Neural progenitor cell (in vitro differentiated cells): ENCODE measurements around the gene EFNA5. TPM values are rescaled to one million over a fixed set of nuclear protein-coding genes. Genes with fewer than 3 reads are reported as not detected.

Source experiments
- DNase-seq: peaks from one replicate; pipeline ENCODE4 v3.0.0-alpha.2; 2016; ENCODE audit warnings: low spot score
- H2AFZ ChIP-seq: fragments of 200-600 bp; sonication (generic); replicated peaks from 2 replicates; pipeline ENCODE4 v1.6.1; 2016; ENCODE audit warnings: antibody characterized with exemption
- H3F3A ChIP-seq: fragments of 200-600 bp; sonication (generic); 2 replicates; pipeline ENCODE4 v1.6.1; 2016; ENCODE audit warnings: antibody characterized with exemption, low read depth
- H3K27ac ChIP-seq: fragments of 200-600 bp; sonication (generic); 2 replicates; pipeline ENCODE4 v1.5.1; 2016; ENCODE audit warnings: mild to moderate bottlenecking
- H3K27me3 ChIP-seq: fragments of 200-600 bp; sonication (generic); 2 replicates; pipeline ENCODE4 v1.6.1; 2016; ENCODE audit warnings: mild to moderate bottlenecking, moderate library complexity
- H3K36me3 ChIP-seq: fragments of 200-600 bp; sonication (generic); 2 replicates; pipeline ENCODE4 v1.5.1; 2016
- H3K4me1 ChIP-seq: fragments of 200-600 bp; sonication (generic); 2 replicates; pipeline ENCODE4 v1.6.1; 2016; ENCODE audit warnings: mixed run types
- H3K4me2 ChIP-seq: fragments of 200-600 bp; sonication (generic); 2 replicates; pipeline ENCODE4 v1.6.1; 2016
- H3K4me3 ChIP-seq: fragments of 200-600 bp; sonication (generic); 2 replicates; pipeline ENCODE4 v1.5.1; 2016
- H3K79me2 ChIP-seq: fragments of 200-600 bp; sonication (generic); 2 replicates; pipeline ENCODE4 v1.6.1; 2016; ENCODE audit warnings: low read depth
- H3K9ac ChIP-seq: fragments of 200-600 bp; sonication (generic); 2 replicates; pipeline ENCODE4 v1.6.1; 2016
- H3K9me3 ChIP-seq: fragments of 200-600 bp; sonication (generic); 2 replicates; pipeline ENCODE4 v1.5.1; 2016; ENCODE audit warnings: low read depth
- H4K20me1 ChIP-seq: fragments of 200-600 bp; sonication (generic); 2 replicates; pipeline ENCODE4 v1.6.1; 2016; ENCODE audit warnings: low read depth
- H3K27ac Mint-ChIP-seq: 3 replicates; pipeline ENCODE4 v1.8.0; 2021; ENCODE audit warnings: mixed read lengths
- H3K27me3 Mint-ChIP-seq: 2 replicates; pipeline ENCODE4 v1.8.0; 2022; ENCODE audit warnings: low read depth, mild to moderate bottlenecking, inconsistent platforms, moderate library complexity, mixed read lengths; ENCODE audit not compliant: insufficient read depth
- H3K36me3 Mint-ChIP-seq: 3 replicates; pipeline ENCODE4 v1.8.0; 2021; ENCODE audit warnings: mixed read lengths
- H3K4me1 Mint-ChIP-seq: 3 replicates; pipeline ENCODE4 v1.8.0; 2021; ENCODE audit warnings: mixed read lengths
- H3K4me3 Mint-ChIP-seq: 3 replicates; pipeline ENCODE4 v1.8.0; 2021; ENCODE audit warnings: mild to moderate bottlenecking, moderate library complexity, mixed read lengths
- H3K9me3 Mint-ChIP-seq: 3 replicates; pipeline ENCODE4 v1.8.0; 2020; ENCODE audit warnings: mixed read lengths
- EZH2 ChIP-seq: fragments of 200-600 bp; sonication (generic); IDR thresholded peaks from 2 replicates; pipeline ENCODE4 v1.6.1; 2017; ENCODE audit warnings: antibody characterized with exemption, mild to moderate bottlenecking, moderate library complexity
- EZH2phosphoT487 ChIP-seq: fragments of 200-600 bp; sonication (generic); IDR thresholded peaks from 2 replicates; pipeline ENCODE4 v1.6.1; 2017; ENCODE audit warnings: antibody characterized with exemption
- total RNA-seq: library from RNA; depleted of rRNA; stranded (reverse); fragments of >200 nt; gene quantifications from 2 replicates; pipeline ENCODE4 v1.2.3, GENCODE V29; 2015; ENCODE audit warnings: low replicate concordance
- TF ChIP-seq, protein P1 (sequence below): fragments of 200-600 bp; sonication (generic); IDR thresholded peaks from 2 replicates; pipeline ENCODE4 v1.5.1; 2017; ENCODE audit warnings: antibody characterized with exemption, mild to moderate bottlenecking

EFNA5 gene
- total RNA-seq, 1 donor from 2014 or later: 105 TPM

DNA sequence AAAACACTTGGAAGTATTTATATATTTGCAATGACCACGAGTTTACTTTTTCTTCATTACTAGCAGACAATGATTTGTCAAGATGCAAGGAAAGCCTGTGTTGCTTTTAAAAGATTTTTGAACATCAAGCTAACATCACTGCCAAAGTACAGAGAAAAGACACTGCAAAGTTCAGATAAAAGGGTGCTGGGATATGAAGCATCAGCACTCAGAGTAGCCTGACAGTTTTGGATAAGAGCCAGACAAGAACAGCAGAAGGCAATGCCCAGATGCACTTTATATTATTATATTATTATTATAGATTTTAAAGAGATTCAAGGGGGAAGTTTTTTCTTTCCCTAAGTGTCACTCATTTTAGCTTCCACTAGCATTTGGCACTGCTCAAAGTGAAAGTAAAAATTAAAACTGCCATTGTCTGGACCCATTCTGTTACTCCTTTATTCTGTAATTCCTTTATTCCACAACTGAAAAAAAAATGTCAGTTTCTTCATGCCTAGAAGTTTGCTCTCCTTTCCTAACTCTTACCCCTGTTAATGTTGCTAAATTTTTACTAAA is 240.6 kb downstream of the EFNA5 start:
- no peak for TF ChIP-seq EZH2phosphoT487
- TF ChIP-seq, protein P1, sequence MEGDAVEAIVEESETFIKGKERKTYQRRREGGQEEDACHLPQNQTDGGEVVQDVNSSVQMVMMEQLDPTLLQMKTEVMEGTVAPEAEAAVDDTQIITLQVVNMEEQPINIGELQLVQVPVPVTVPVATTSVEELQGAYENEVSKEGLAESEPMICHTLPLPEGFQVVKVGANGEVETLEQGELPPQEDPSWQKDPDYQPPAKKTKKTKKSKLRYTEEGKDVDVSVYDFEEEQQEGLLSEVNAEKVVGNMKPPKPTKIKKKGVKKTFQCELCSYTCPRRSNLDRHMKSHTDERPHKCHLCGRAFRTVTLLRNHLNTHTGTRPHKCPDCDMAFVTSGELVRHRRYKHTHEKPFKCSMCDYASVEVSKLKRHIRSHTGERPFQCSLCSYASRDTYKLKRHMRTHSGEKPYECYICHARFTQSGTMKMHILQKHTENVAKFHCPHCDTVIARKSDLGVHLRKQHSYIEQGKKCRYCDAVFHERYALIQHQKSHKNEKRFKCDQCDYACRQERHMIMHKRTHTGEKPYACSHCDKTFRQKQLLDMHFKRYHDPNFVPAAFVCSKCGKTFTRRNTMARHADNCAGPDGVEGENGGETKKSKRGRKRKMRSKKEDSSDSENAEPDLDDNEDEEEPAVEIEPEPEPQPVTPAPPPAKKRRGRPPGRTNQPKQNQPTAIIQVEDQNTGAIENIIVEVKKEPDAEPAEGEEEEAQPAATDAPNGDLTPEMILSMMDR: no peak
- H3K36me3 Mint-ChIP-seq: peaks cover 28% of the 10 kb centered on the region
- DNase-seq: no peak
- Histone ChIP-seq H3K4me2 (no peak overlapping the region), H3K27ac (no peak overlapping the region), H3K9me3 (no peaks in the 10 kb centered on the region), H3K36me3 (peaks cover 22% of the 10 kb centered on the region), H3K79me2 (peaks cover 99% of the 10 kb centered on the region), H3F3A (peaks cover 4% of the 10 kb centered on the region), H3K27me3 (no peaks in the 10 kb centered on the region), H3K4me1 (peaks cover 6% of the 10 kb centered on the region), H3K9ac (no peak overlapping the region), H4K20me1 (peaks cover 100% of the 10 kb centered on the region), H3K4me3 (no peak overlapping the region), H2AFZ (no peak overlapping the region)
- H3K27ac Mint-ChIP-seq: no peak overlapping the region
- peaks cover 7% of the 10 kb centered on the region for H3K4me1 Mint-ChIP-seq
- H3K4me3 Mint-ChIP-seq: no peak overlapping the region
- no peaks in the 10 kb centered on the region for H3K27me3 Mint-ChIP-seq
- no peaks in the 10 kb centered on the region for H3K9me3 Mint-ChIP-seq

DNA sequence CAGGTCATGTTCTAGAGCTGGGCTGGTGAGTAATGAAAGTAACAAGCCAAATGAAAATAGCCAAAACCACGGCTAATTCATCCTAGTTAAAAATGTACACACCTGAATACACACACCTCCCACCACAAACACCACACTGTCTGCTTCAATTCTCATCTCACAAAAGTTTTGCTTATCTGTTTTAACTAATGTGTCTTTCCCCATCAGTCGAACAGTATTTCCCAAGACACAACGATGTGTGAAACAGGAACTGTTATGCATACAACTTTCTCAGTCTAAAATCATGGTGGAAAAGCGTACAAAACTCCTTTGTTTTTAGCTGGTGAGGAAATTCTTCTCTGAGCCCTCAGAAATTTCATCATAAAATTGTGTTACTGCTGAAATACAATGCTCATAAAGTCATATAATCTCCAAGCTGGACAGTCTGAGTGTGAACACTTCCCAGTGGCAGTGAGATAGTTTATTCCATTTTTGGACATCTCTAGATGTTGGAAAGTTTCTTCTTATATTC is 242.4 kb downstream of the EFNA5 start:
- peaks cover 11% of the 10 kb centered on the region for H3K4me1 Mint-ChIP-seq
- H3K27ac Mint-ChIP-seq: no peak overlapping the region
- H3K9me3 Mint-ChIP-seq: no peaks in the 10 kb centered on the region
- H3K27me3 Mint-ChIP-seq: no peaks in the 10 kb centered on the region
- no peak overlapping the region for H3K4me2 ChIP-seq
- TF ChIP-seq, protein P1: no peak
- TF ChIP-seq EZH2 (no peak), EZH2phosphoT487 (no peak)
- peaks cover 16% of the 10 kb centered on the region for H3F3A ChIP-seq
- no peaks in the 10 kb centered on the region for H3K9me3 ChIP-seq
- H4K20me1 ChIP-seq: peaks cover 99% of the 10 kb centered on the region
- H3K4me3 Mint-ChIP-seq: no peak overlapping the region
- H3K36me3 ChIP-seq: peaks cover 22% of the 10 kb centered on the region
- peaks cover 23% of the 10 kb centered on the region for H3K36me3 Mint-ChIP-seq
- H3K27ac ChIP-seq: no peak overlapping the region
- H3K27me3 ChIP-seq: no peaks in the 10 kb centered on the region
- H3K79me2 ChIP-seq: peaks cover 97% of the 10 kb centered on the region
- no peak overlapping the region for H3K9ac ChIP-seq
- H2AFZ ChIP-seq: no peak overlapping the region
- DNase-seq: no peak
- no peak overlapping the region for H3K4me3 ChIP-seq
- peaks cover 6% of the 10 kb centered on the region for H3K4me1 ChIP-seq

DNA sequence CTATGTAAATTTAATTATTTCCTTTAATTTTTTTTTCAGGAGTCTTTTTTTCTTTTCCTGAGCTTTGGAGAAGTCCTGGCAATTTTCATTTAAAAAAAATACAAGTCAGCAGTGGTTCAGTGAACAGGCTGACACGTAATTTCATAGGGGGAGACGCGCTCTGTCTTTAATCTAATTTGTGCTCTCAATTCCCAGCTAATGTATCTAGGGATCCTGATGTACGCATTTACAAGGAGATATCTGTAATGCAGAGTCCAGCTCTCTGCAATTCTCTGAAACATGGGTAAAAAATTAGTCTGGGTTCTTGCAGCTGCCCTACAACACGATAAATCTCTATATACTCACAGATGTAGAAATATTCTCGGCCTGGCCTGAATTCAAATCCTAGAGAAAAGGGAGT is 243.9 kb downstream of the EFNA5 start:
- Histone ChIP-seq H3F3A (peaks cover 17% of the 10 kb centered on the region), H3K27ac (no peak overlapping the region), H3K4me3 (no peak overlapping the region), H4K20me1 (peaks cover 99% of the 10 kb centered on the region), H3K36me3 (peaks cover 22% of the 10 kb centered on the region), H3K4me1 (no peaks in the 10 kb centered on the region), H3K9ac (no peak overlapping the region), H3K79me2 (peaks cover 97% of the 10 kb centered on the region), H3K9me3 (no peaks in the 10 kb centered on the region), H3K4me2 (no peak overlapping the region), H3K27me3 (no peaks in the 10 kb centered on the region), H2AFZ (no peak overlapping the region)
- Mint-ChIP-seq H3K4me3 (no peak overlapping the region), H3K9me3 (no peaks in the 10 kb centered on the region), H3K4me1 (peaks cover 10% of the 10 kb centered on the region), H3K27me3 (no peaks in the 10 kb centered on the region), H3K36me3 (peaks cover 27% of the 10 kb centered on the region), H3K27ac (no peak overlapping the region)
- no peak for DNase-seq
- TF ChIP-seq EZH2phosphoT487: no peak
- TF ChIP-seq, protein P1: no peak
- no peak for TF ChIP-seq EZH2
